Mesenchymal stem cell (in vitro differentiated cells and primary cell): Measurements from ENCODE around the gene NDUFAF5.
"Not testable (repeated sequence)": the region's sequence is repeated elsewhere in the genome, so short reads cannot be mapped to it uniquely, and the experiment has no call there.

Experiments
- DNase-seq: peaks from one replicate; pipeline ENCODE4 v3.0.0-alpha.2; 2013
- H2AFZ ChIP-seq: one replicate; pipeline ENCODE4 v1.6.1; 2013; ENCODE audit warnings: low read depth, mild to moderate bottlenecking, control low read depth, inconsistent platforms, low read length, moderate library complexity
- H2AK5ac ChIP-seq: 2 replicates; pipeline ENCODE4 v1.6.1; 2013; ENCODE audit warnings: low read length, moderate library complexity, mild to moderate bottlenecking, inconsistent platforms; ENCODE audit not compliant: severe bottlenecking
- H2BK120ac ChIP-seq: one replicate; pipeline ENCODE4 v1.6.1; 2013; ENCODE audit warnings: low read depth, mild to moderate bottlenecking, inconsistent platforms, low read length, moderate library complexity
- H2BK12ac ChIP-seq, 2 experiments: one replicate each; pipeline ENCODE4 v1.6.1; 2013; ENCODE audit warnings: inconsistent platforms in 2 of 2, low read length in 2 of 2, mild to moderate bottlenecking in 2 of 2, moderate library complexity in 2 of 2, control low read depth in 1 of 2
- H2BK15ac ChIP-seq: one replicate; pipeline ENCODE4 v1.6.1; 2013; ENCODE audit warnings: mild to moderate bottlenecking, low read depth, inconsistent platforms; ENCODE audit not compliant: poor library complexity, severe bottlenecking
- H2BK5ac ChIP-seq: 2 replicates; pipeline ENCODE4 v1.6.1; 2013; ENCODE audit warnings: low read depth, mild to moderate bottlenecking, low read length, control low read depth, inconsistent platforms; ENCODE audit not compliant: poor library complexity, severe bottlenecking
- H3K14ac ChIP-seq, 2 experiments: one replicate each; pipeline ENCODE4 v1.6.1; 2013; ENCODE audit warnings: inconsistent platforms in 2 of 2, low read length in 2 of 2, control low read depth in 1 of 2, mild to moderate bottlenecking in 1 of 2, moderate library complexity in 1 of 2
- H3K18ac ChIP-seq, 2 experiments: one replicate each; pipeline ENCODE4 v1.6.1; 2013; ENCODE audit warnings: inconsistent platforms in 2 of 2, low read length in 2 of 2, control low read depth in 1 of 2, low read depth in 1 of 2, mild to moderate bottlenecking in 1 of 2
- H3K23ac ChIP-seq, 2 experiments: one replicate each; pipeline ENCODE4 v1.6.1; 2013; ENCODE audit warnings: inconsistent platforms in 2 of 2, low read length in 2 of 2, mild to moderate bottlenecking in 2 of 2, moderate library complexity in 2 of 2, control low read depth in 1 of 2
- H3K27ac ChIP-seq: 2 replicates; pipeline ENCODE4 v1.5.1; 2013; ENCODE audit warnings: mild to moderate bottlenecking, moderate library complexity, low read length, control low read depth, inconsistent platforms; ENCODE audit not compliant: poor library complexity, severe bottlenecking
- H3K27me3 ChIP-seq, 2 experiments: 2 replicates each; pipeline versions ENCODE4 v1.6.1 to v1.7.0; 2013; ENCODE audit warnings: low read length in 2 of 2, mild to moderate bottlenecking in 2 of 2, moderate library complexity in 2 of 2, control low read depth in 1 of 2, inconsistent platforms in 1 of 2; ENCODE audit not compliant: control insufficient read depth in 1 of 2, insufficient read depth in 1 of 2
- H3K36me3 ChIP-seq, 2 experiments: 2 replicates each; pipeline versions ENCODE4 v1.6.1 to v1.7.0; 2013; ENCODE audit warnings: low read length in 2 of 2, control low read depth in 1 of 2, inconsistent platforms in 1 of 2, low read depth in 1 of 2, mild to moderate bottlenecking in 1 of 2; ENCODE audit not compliant: insufficient read depth in 2 of 2, control insufficient read depth in 1 of 2
- H3K4ac ChIP-seq, 2 experiments: one replicate each; pipeline ENCODE4 v1.6.1; 2013; ENCODE audit warnings: inconsistent platforms in 2 of 2, low read length in 2 of 2, mild to moderate bottlenecking in 2 of 2, moderate library complexity in 2 of 2, control low read depth in 1 of 2, low read depth in 1 of 2
- H3K4me1 ChIP-seq: 2 replicates; pipeline ENCODE4 v1.6.1; 2013; ENCODE audit warnings: low read depth, low read length, control low read depth; ENCODE audit not compliant: control insufficient read depth, insufficient read depth
- H3K4me2 ChIP-seq: 2 replicates; pipeline ENCODE4 v1.6.1; 2013; ENCODE audit warnings: low read length, mild to moderate bottlenecking, inconsistent platforms; ENCODE audit not compliant: poor library complexity, severe bottlenecking
- H3K4me3 ChIP-seq, 2 experiments: 2 replicates each; pipeline versions ENCODE4 v1.5.1 to v1.7.0; 2013; ENCODE audit warnings: low read length in 2 of 2, mild to moderate bottlenecking in 2 of 2, control low read depth in 1 of 2, low read depth in 1 of 2; ENCODE audit not compliant: insufficient read depth in 1 of 2
- H3K79me1 ChIP-seq: replicated peaks from 2 replicates; pipeline ENCODE4 v1.6.1; 2013; ENCODE audit warnings: mild to moderate bottlenecking, control low read depth, low read length, inconsistent platforms; ENCODE audit not compliant: poor library complexity, severe bottlenecking
- H3K9ac ChIP-seq: 2 replicates; pipeline ENCODE4 v1.7.0; 2013; ENCODE audit warnings: mild to moderate bottlenecking, low read length, moderate library complexity
- H3K9me3 ChIP-seq: 2 replicates; pipeline ENCODE4 v1.7.0; 2013; ENCODE audit warnings: mild to moderate bottlenecking, low read length; ENCODE audit not compliant: control insufficient read depth
- H4K8ac ChIP-seq: one replicate; pipeline ENCODE4 v1.6.1; 2013; ENCODE audit warnings: inconsistent platforms, mild to moderate bottlenecking, low read length, moderate library complexity
- H4K91ac ChIP-seq: one replicate; pipeline ENCODE4 v1.6.1; 2013; ENCODE audit warnings: mild to moderate bottlenecking, low read length, inconsistent platforms
- WGBS: methylation state at CpG from one replicate; pipeline ENCODE4 v1.1.7; 2013; ENCODE audit warnings: mixed read lengths; 5-methylcytosine and 5-hydroxymethylcytosine counted together

The NDUFAF5 gene

DNA sequence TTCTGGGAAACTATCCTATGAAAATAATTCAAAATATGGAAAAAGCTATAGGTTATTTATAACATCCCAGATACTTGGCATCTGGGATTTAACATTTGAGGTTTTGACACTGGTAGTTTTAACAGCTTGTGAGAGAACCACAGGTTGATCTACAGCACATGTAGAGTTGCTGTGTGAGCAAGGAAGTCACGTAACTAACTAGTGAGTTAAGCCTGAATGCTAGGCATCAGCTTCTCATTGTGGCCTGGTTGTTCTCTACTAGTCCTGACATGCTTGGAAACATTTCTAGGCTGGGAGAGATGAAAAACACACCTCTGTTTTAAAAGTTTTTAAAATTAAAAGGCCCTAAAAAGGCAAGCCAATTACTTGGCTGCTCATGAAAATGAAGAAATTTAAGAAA lies 28.3 kb upstream of the NDUFAF5 start:
- H2BK15ac ChIP-seq, result no peak overlapping the region
- peaks cover 3% of the 10 kb centered on the region for H3K79me1 ChIP-seq
- H2AK5ac ChIP-seq, result no peak overlapping the region
- H3K36me3 ChIP-seq, result peaks cover 3 to 66% of the 10 kb centered on the region in 2 experiments
- WGBS, result 100% methylated on average over 1 of the region's 1 CpG
- no peaks in the 10 kb centered on the region for H3K27me3 ChIP-seq
- H3K4me3 ChIP-seq, result no peak overlapping the region
- H3K23ac ChIP-seq, result no peak overlapping the region
- H2AFZ ChIP-seq, result no peak overlapping the region
- no peak overlapping the region for H2BK12ac ChIP-seq
- no peak overlapping the region for H2BK5ac ChIP-seq
- no peak overlapping the region for H3K4ac ChIP-seq
- H3K27ac ChIP-seq, result no peak overlapping the region
- no peak overlapping the region for H3K9ac ChIP-seq
- no peak overlapping the region for H4K8ac ChIP-seq
- H3K18ac ChIP-seq, result no peak overlapping the region
- no peak for DNase-seq
- H2BK120ac ChIP-seq, result no peak overlapping the region
- no peaks in the 10 kb centered on the region for H3K4me1 ChIP-seq
- H4K91ac ChIP-seq, result no peak overlapping the region
- H3K9me3 ChIP-seq, result no peaks in the 10 kb centered on the region
- no peak overlapping the region for H3K14ac ChIP-seq
- no peak overlapping the region for H3K4me2 ChIP-seq

DNA sequence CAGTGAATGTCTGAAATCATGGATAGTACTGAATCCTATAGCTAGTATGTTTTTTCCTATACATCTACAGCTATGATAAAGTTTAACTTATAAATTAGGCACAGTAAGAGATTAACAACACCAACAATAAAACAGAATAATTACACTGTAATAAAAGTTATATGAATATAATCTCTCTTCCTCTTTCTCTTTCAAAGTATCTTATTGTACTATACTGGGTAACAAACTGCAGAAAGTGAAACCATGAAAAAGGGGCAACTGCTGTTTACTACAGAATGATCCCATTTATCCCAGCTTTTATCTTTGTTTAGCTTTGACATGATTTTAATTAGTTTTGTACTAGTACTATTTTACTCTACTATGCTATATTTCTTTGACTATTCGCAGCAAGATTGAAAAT lies 25.9 kb upstream of the NDUFAF5 start:
- no peaks in the 10 kb centered on the region for H3K4me1 ChIP-seq
- H3K36me3 ChIP-seq, result peaks cover 3 to 81% of the 10 kb centered on the region in 2 experiments
- no peak overlapping the region for H3K4me2 ChIP-seq
- no peak overlapping the region for H2BK12ac ChIP-seq
- H3K14ac ChIP-seq, result no peak overlapping the region
- H2BK120ac ChIP-seq, result no peak overlapping the region
- H3K23ac ChIP-seq, result no peak overlapping the region
- H4K91ac ChIP-seq, result no peak overlapping the region
- no peak overlapping the region for H3K9ac ChIP-seq
- no peak overlapping the region for H2AK5ac ChIP-seq
- no CpG with 5 or more reads among the region's 1 CpG for WGBS
- H3K4me3 ChIP-seq, result no peak overlapping the region
- no peaks in the 10 kb centered on the region for H3K27me3 ChIP-seq
- no peak overlapping the region for H3K4ac ChIP-seq
- no peak overlapping the region for H2BK15ac ChIP-seq
- H3K79me1 ChIP-seq, result peaks cover 3% of the 10 kb centered on the region
- H2BK5ac ChIP-seq, result no peak overlapping the region
- H3K9me3 ChIP-seq, result no peaks in the 10 kb centered on the region
- H3K27ac ChIP-seq, result no peak overlapping the region
- H4K8ac ChIP-seq, result no peak overlapping the region
- no peak for DNase-seq
- H3K18ac ChIP-seq, result no peak overlapping the region
- no peak overlapping the region for H2AFZ ChIP-seq

DNA sequence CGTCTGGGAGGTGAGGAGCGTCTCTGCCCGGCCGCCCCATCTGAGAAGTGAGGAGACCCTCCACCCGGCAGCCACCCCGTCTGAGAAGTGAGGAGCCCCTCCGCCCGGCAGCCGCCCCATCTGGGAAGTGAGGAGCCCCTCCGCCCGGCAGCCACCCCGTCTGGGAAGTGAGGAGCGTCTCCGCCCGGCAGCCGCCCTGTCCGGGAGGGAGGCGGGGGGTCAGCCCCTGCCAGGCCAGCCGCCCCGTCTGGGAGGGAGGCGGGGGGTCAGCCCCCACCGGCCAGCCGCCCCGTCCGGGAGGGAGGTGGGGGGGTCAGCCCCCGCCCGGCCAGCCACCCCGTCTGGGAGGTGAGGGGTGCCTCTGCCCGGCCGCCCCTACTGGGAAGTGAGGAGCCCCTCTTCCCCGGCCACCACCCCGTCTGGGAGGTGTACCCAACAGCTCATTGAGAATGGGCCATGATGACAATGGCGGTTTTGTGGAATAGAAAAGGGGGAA lies 24.3 kb upstream of the NDUFAF5 start:
- H3K14ac ChIP-seq, H3K9ac ChIP-seq, H3K18ac ChIP-seq, H4K91ac ChIP-seq, DNase-seq, H3K23ac ChIP-seq, H3K4me3 ChIP-seq, H3K27me3 ChIP-seq, H2BK120ac ChIP-seq, H3K27ac ChIP-seq, H3K4ac ChIP-seq, H2BK5ac ChIP-seq, H2BK12ac ChIP-seq, H3K4me2 ChIP-seq, H3K79me1 ChIP-seq, H4K8ac ChIP-seq, H2BK15ac ChIP-seq, H2AK5ac ChIP-seq, H2AFZ ChIP-seq, H3K9me3 ChIP-seq, H3K4me1 ChIP-seq: not testable (repeated sequence)
- 94% methylated on average over 16 of the region's 33 CpGs for WGBS
- H3K36me3 ChIP-seq, result peaks cover 3 to 82% of the 10 kb centered on the region in 2 experiments

GRCh38 chr20:13765299-13765698 lies 19.5 kb upstream of the NDUFAF5 start:
- Histone ChIP-seq H2BK120ac (no peak overlapping the region), H3K9me3 (peaks cover 14% of the 10 kb centered on the region)
- no peak for DNase-seq

More at GRCh38 chr20:13765299-13765698, 19.5 kb upstream of the NDUFAF5 start:
- no peak overlapping the region for H3K9ac ChIP-seq
- no peak overlapping the region for H3K4me2 ChIP-seq
- no peaks in the 10 kb centered on the region for H3K4me1 ChIP-seq
- H3K14ac ChIP-seq, result no peak overlapping the region
- H3K36me3 ChIP-seq, result peaks cover 18 to 83% of the 10 kb centered on the region in 2 experiments
- no peak overlapping the region for H2AFZ ChIP-seq
- no peak overlapping the region for H3K23ac ChIP-seq
- no peaks in the 10 kb centered on the region for H3K27me3 ChIP-seq
- H4K91ac ChIP-seq, result no peak overlapping the region
- H4K8ac ChIP-seq, result no peak overlapping the region
- H3K4me3 ChIP-seq, result no peak overlapping the region
- no peak overlapping the region for H2BK12ac ChIP-seq
- H3K18ac ChIP-seq, result no peak overlapping the region
- H3K27ac ChIP-seq, result no peak overlapping the region
- H3K79me1 ChIP-seq, result peaks cover 7% of the 10 kb centered on the region
- H2AK5ac ChIP-seq, result no peak overlapping the region
- no peak overlapping the region for H2BK15ac ChIP-seq
- H2BK5ac ChIP-seq, result no peak overlapping the region
- H3K4ac ChIP-seq, result no peak overlapping the region
